Neuronal stem cell (in vitro differentiated cells): ENCODE measurements around the gene MRGPRX4.

Experiments
- DNase-seq: peaks from one replicate; pipeline ENCODE4 v3.0.0-alpha.2; 2013; ENCODE audit warnings: low spot score
- H2AFZ ChIP-seq: one replicate; pipeline ENCODE4 v1.6.1; 2013; ENCODE audit warnings: mild to moderate bottlenecking, low read length, inconsistent platforms
- H2AK5ac ChIP-seq: 2 replicates; pipeline ENCODE4 v1.6.1; 2013; ENCODE audit warnings: low read depth, mild to moderate bottlenecking, inconsistent platforms, low read length, moderate library complexity, mixed read lengths
- H2BK120ac ChIP-seq: 2 replicates; pipeline ENCODE4 v1.6.1; 2013; ENCODE audit warnings: low read depth, mild to moderate bottlenecking, inconsistent platforms, low read length, moderate library complexity, mixed read lengths
- H2BK12ac ChIP-seq: one replicate; pipeline ENCODE4 v1.6.1; 2013; ENCODE audit warnings: low read length, inconsistent platforms
- H2BK15ac ChIP-seq: 2 replicates; pipeline ENCODE4 v1.6.1; 2013; ENCODE audit warnings: mild to moderate bottlenecking, low read length, inconsistent platforms, mixed read lengths
- H2BK5ac ChIP-seq: one replicate; pipeline ENCODE4 v1.6.1; 2013; ENCODE audit warnings: inconsistent platforms, mild to moderate bottlenecking, low read length, moderate library complexity
- H3K14ac ChIP-seq: one replicate; pipeline ENCODE4 v1.6.1; 2013; ENCODE audit warnings: low read length, inconsistent platforms
- H3K18ac ChIP-seq: 2 replicates; pipeline ENCODE4 v1.6.1; 2013; ENCODE audit warnings: low read length, inconsistent platforms
- H3K23ac ChIP-seq: 2 replicates; pipeline ENCODE4 v1.6.1; 2013; ENCODE audit warnings: low read depth, mild to moderate bottlenecking, mixed read lengths, low read length, inconsistent platforms; ENCODE audit not compliant: poor library complexity
- H3K27ac ChIP-seq: replicated peaks from 3 replicates; pipeline ENCODE4 v1.5.1; 2013; ENCODE audit warnings: low read length, inconsistent platforms
- H3K27me3 ChIP-seq, 3 experiments: 2 replicates each; pipeline ENCODE4 v1.6.1; 2013; ENCODE audit warnings: low read length in 3 of 3, mild to moderate bottlenecking in 2 of 3, inconsistent platforms in 1 of 3, low read depth in 1 of 3, mixed read lengths in 1 of 3, moderate library complexity in 1 of 3; ENCODE audit not compliant: control insufficient read depth in 3 of 3, insufficient read depth in 3 of 3
- H3K36me3 ChIP-seq, 2 donors: replicated peaks in 1 of 2; 2 replicates each; pipeline ENCODE4 v1.6.1; 2013; ENCODE audit warnings: low read length in 2 of 2; ENCODE audit not compliant: control insufficient read depth in 2 of 2, insufficient read depth in 2 of 2
- H3K4ac ChIP-seq: 2 replicates; pipeline ENCODE4 v1.6.1; 2013; ENCODE audit warnings: inconsistent platforms, mild to moderate bottlenecking, low read length, moderate library complexity
- H3K4me1 ChIP-seq, 2 donors: 1 replicate in 1 of 2; 2 replicates in 1 of 2; pipeline ENCODE4 v1.6.1; 2013; ENCODE audit warnings: low read length in 2 of 2, low read depth in 1 of 2; ENCODE audit not compliant: control insufficient read depth in 2 of 2, insufficient read depth in 1 of 2
- H3K4me2 ChIP-seq: one replicate; pipeline ENCODE4 v1.6.1; 2013; ENCODE audit warnings: mild to moderate bottlenecking, low read length, inconsistent platforms; ENCODE audit not compliant: insufficient read depth, poor library complexity, severe bottlenecking
- H3K4me3 ChIP-seq, 2 donors: 2 replicates each; pipeline ENCODE4 v1.5.1; 2013; ENCODE audit warnings: low read length in 2 of 2, mild to moderate bottlenecking in 2 of 2, inconsistent platforms in 1 of 2, moderate library complexity in 1 of 2
- H3K79me1 ChIP-seq: one replicate; pipeline ENCODE4 v1.6.1; 2013; ENCODE audit warnings: low read depth, mild to moderate bottlenecking, inconsistent platforms, low read length, moderate library complexity
- H3K9ac ChIP-seq: one replicate; pipeline ENCODE4 v1.6.1; 2013; ENCODE audit warnings: mild to moderate bottlenecking, low read depth, low read length, inconsistent platforms; ENCODE audit not compliant: poor library complexity
- H3K9me3 ChIP-seq, 2 donors: replicated peaks in 1 of 2; 2 replicates each; pipeline versions ENCODE3 to v1.6.1; 2013; ENCODE audit warnings: low read length in 2 of 2, mild to moderate bottlenecking in 2 of 2, inconsistent platforms in 1 of 2, low read depth in 1 of 2, mixed read lengths in 1 of 2, moderate library complexity in 1 of 2; ENCODE audit not compliant: control insufficient read depth in 2 of 2, insufficient read depth in 1 of 2
- H4K8ac ChIP-seq: one replicate; pipeline ENCODE4 v1.6.1; 2013; ENCODE audit warnings: low read depth, mild to moderate bottlenecking, inconsistent platforms, low read length, moderate library complexity
- H4K91ac ChIP-seq: one replicate; pipeline ENCODE4 v1.6.1; 2013; ENCODE audit warnings: low read length, low read depth, mild to moderate bottlenecking, inconsistent platforms; ENCODE audit not compliant: poor library complexity
- WGBS, 2 donors: extraction: QIAGEN DNeasy Blood & Tissue Kit; methylation state at CpG; one replicate each; pipeline ENCODE4 v1.1.7; 2013; ENCODE audit warnings: missing lambda C conversion rate in 2 of 2, mixed read lengths in 1 of 2; ENCODE audit not compliant: insufficient read length in 2 of 2, insufficient replicate concordance in 1 of 2; ENCODE audit errors: extremely low coverage in 2 of 2; 5-methylcytosine and 5-hydroxymethylcytosine counted together

MRGPRX4 gene

DNA sequence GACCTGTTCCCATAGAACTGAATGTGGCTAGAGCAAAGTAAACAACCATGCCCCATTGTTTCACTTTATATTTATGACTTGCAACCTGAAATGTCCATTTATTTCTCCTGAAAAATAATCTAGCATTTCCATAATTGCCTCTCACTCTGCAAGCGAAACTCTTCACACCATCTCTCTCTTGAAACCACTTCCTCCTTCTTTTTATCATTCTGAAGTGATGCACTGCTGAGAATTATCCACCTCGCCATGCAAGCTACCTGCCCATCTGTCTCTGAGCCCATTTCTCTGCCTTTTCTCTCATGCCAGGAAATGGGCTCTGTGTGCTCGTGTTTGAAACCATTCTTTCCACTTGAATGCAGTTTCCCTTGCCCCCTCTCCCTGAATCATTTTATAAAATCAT is 26.8 kb upstream of the MRGPRX4 start:
- Histone ChIP-seq H3K18ac (no peak overlapping the region), H2BK120ac (no peak overlapping the region), H3K79me1 (no peaks in the 10 kb centered on the region), H3K9ac (no peak overlapping the region), H3K14ac (no peak overlapping the region), H2AK5ac (no peak overlapping the region), H2BK15ac (no peak overlapping the region), H2AFZ (no peak overlapping the region), H2BK12ac (no peak overlapping the region), H2BK5ac (no peak overlapping the region), H3K36me3 (no peaks in the 10 kb centered on the region), H3K9me3 (no peaks in the 10 kb centered on the region), H3K4me3 (no peak overlapping the region), H3K4me2 (no peak overlapping the region), H4K8ac (no peak overlapping the region), H3K27ac (no peak overlapping the region), H3K23ac (no peak overlapping the region), H3K4ac (no peak overlapping the region), H4K91ac (no peak overlapping the region), H3K27me3 (peaks cover 0 to 15% (median 0%) of the 10 kb centered on the region in 3 experiments), H3K4me1 (no peaks in the 10 kb centered on the region)
- no CpG with 5 or more reads among the region's 3 CpGs for WGBS, 2 donors
- DNase-seq = no peak

DNA sequence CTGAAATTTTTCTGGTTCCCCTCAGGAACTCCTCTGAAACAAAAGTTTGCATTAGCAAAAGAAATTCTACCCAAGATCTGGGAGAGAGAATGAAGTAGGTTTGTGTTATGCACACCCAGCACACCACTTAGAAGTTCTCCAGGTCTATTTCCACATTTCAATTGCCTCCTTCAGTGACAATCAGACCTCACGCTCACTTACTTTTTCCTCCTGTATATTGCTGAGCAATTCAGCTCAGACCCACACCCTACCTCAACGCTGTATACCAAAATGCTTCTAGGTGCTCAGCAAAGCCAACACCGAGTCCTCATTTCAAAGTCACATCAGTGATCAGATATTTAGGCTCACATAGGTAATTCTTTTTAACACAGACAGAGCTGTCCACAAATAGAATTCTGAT is 21.1 kb upstream of the MRGPRX4 start:
- H2BK5ac ChIP-seq = no peak overlapping the region
- H3K27me3 ChIP-seq = peaks cover 0 to 34% (median 0%) of the 10 kb centered on the region in 3 experiments
- H2AK5ac ChIP-seq = no peak overlapping the region
- H3K4ac ChIP-seq = no peak overlapping the region
- no peak overlapping the region for H2AFZ ChIP-seq
- H3K79me1 ChIP-seq = no peaks in the 10 kb centered on the region
- no peaks in the 10 kb centered on the region for H3K36me3 ChIP-seq
- no peaks in the 10 kb centered on the region for H3K9me3 ChIP-seq
- WGBS, 2 donors = no CpG with 5 or more reads among the region's 3 CpGs
- no peak overlapping the region for H3K18ac ChIP-seq
- no peak overlapping the region for H3K23ac ChIP-seq
- no peak overlapping the region for H3K4me2 ChIP-seq
- no peak overlapping the region for H3K9ac ChIP-seq
- no peak overlapping the region for H2BK15ac ChIP-seq
- H4K91ac ChIP-seq = no peak overlapping the region
- H3K14ac ChIP-seq = no peak overlapping the region
- H4K8ac ChIP-seq = no peak overlapping the region
- H2BK120ac ChIP-seq = no peak overlapping the region
- H3K4me3 ChIP-seq = no peak overlapping the region
- DNase-seq = no peak
- H3K27ac ChIP-seq = no peak overlapping the region
- H2BK12ac ChIP-seq = no peak overlapping the region
- H3K4me1 ChIP-seq = no peaks in the 10 kb centered on the region

DNA sequence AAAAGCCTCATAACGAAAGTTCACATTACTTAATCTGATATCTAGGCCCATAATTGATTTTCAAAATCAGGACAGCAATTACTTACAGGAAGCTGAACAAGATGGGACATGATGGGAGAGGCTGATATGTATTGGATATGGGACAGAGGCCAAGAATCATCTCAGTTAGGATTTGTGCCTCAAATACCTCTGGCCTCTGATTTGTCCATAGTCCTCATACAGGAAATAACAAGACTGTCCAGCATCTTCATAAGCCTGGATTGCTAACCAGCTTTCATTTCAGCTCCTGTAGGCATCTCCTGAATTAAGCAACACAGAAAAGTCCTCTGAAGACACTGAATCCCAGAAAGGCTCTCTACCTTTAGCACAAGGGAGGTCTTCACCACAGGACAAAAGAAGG is 4.3 kb upstream of the MRGPRX4 start:
- H3K27ac ChIP-seq = no peak overlapping the region
- no peak overlapping the region for H3K4me2 ChIP-seq
- no peak overlapping the region for H3K9ac ChIP-seq
- DNase-seq = no peak
- no peak overlapping the region for H3K14ac ChIP-seq
- H2BK5ac ChIP-seq = no peak overlapping the region
- no peak overlapping the region for H4K8ac ChIP-seq
- no peaks in the 10 kb centered on the region for H3K4me1 ChIP-seq
- no peaks in the 10 kb centered on the region for H3K79me1 ChIP-seq
- no CpG with 5 or more reads among the region's 1 CpG for WGBS, 2 donors
- no peak overlapping the region for H4K91ac ChIP-seq
- H3K23ac ChIP-seq = no peak overlapping the region
- H2AFZ ChIP-seq = no peak overlapping the region
- no peak overlapping the region for H3K18ac ChIP-seq
- H2BK15ac ChIP-seq = no peak overlapping the region
- no peak overlapping the region for H3K4ac ChIP-seq
- no peak overlapping the region for H2AK5ac ChIP-seq
- no peaks in the 10 kb centered on the region for H3K36me3 ChIP-seq
- H3K9me3 ChIP-seq = no peaks in the 10 kb centered on the region
- H2BK12ac ChIP-seq = no peak overlapping the region
- H2BK120ac ChIP-seq = no peak overlapping the region
- H3K4me3 ChIP-seq = no peak overlapping the region
- peaks cover 0 to 4% (median 0%) of the 10 kb centered on the region in 3 experiments for H3K27me3 ChIP-seq

DNA sequence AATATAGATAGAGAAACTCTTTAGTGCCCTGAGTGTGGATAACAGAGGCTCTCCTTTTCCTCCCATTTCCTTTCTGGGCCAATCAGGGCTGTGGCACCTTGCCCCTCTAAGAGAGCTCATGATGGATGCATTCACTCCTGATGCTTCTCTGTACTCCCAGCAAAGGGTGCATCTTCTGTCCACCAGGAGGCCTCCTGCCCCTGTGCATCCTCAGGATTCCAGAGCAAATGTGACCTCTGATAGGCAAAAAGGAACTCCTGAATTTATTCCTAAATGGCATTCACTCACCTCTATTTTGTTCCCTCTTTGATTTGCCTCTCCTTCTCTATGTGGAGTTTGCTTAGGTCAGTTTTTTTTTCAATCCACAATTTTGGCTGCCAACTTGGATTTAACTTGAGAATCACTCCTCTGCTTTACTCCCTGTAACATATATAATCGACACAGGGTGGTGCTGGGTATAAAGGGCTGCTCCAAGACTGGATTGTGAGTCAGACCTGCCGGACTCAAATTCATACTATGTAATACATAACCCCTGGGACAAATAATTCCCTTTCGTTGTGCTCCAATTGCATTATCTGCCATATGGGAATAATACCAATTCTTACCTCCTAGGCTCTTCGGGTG is 1.1 kb upstream of the MRGPRX4 start:
- H2BK15ac ChIP-seq = no peak overlapping the region
- WGBS, 2 donors = no CpG with 5 or more reads among the region's 4 CpGs
- DNase-seq = peak; percentile 6

More for the DNA sequence above, 1.1 kb upstream of the MRGPRX4 start:
- Histone ChIP-seq H3K27me3 (peaks cover 0 to 4% (median 0%) of the 10 kb centered on the region in 3 experiments), H3K27ac (no peak overlapping the region), H3K4me2 (no peak overlapping the region), H2BK5ac (no peak overlapping the region), H4K91ac (no peak overlapping the region), H3K14ac (no peak overlapping the region), H2AK5ac (no peak overlapping the region), H3K36me3 (no peaks in the 10 kb centered on the region), H3K18ac (no peak overlapping the region), H3K79me1 (no peaks in the 10 kb centered on the region), H3K4ac (no peak overlapping the region), H2BK120ac (no peak overlapping the region), H2BK12ac (no peak overlapping the region), H4K8ac (no peak overlapping the region), H3K9me3 (no peaks in the 10 kb centered on the region), H3K23ac (no peak overlapping the region), H2AFZ (no peak overlapping the region), H3K4me3 (no peak overlapping the region), H3K9ac (no peak overlapping the region), H3K4me1 (no peaks in the 10 kb centered on the region)
